NCI-H345 (cell line): ENCODE results near the gene RXRA.
A peak's percentile ranks its signal among the peaks of the same experiment; 100 is the strongest.

Source experiments
- DNase-seq: peaks from one replicate; lab custom pipeline; 2025; lab: John Stamatoyannopoulos, UW

RXRA gene

GRCh38 chr9:134434894-134435506 is 108.7 kb downstream of the RXRA start:
- DNase-seq = peak; percentile 88

- no peak for DNase-seq
These were observed 109.5 kb downstream of the RXRA start for GRCh38 chr9:134435550-134436378.

- no peak for DNase-seq
These were observed 110.1 kb downstream of the RXRA start for GRCh38 chr9:134436379-134436762.

- no peak for DNase-seq
These were observed 110.7 kb downstream of the RXRA start for GRCh38 chr9:134436911-134437310.

- no peak for DNase-seq
These were observed 111.3 kb downstream of the RXRA start for GRCh38 chr9:134437403-134438194.

- no peak for DNase-seq
These were observed 112.0 kb downstream of the RXRA start for GRCh38 chr9:134438195-134438788.

- DNase-seq = no peak
These were observed 113.1 kb downstream of the RXRA start for GRCh38 chr9:134439368-134439784.

- DNase-seq = no peak
These were observed 114.5 kb downstream of the RXRA start for GRCh38 chr9:134440636-134441226.

- DNase-seq = no peak
These were observed 115.2 kb downstream of the RXRA start for GRCh38 chr9:134441227-134442084.

- no peak for DNase-seq
These were observed 115.8 kb downstream of the RXRA start for GRCh38 chr9:134442085-134442474.

- DNase-seq = peak; percentile 19
These were observed 116.4 kb downstream of the RXRA start for GRCh38 chr9:134442486-134443173.

GRCh38 chr9:134443174-134444037 is 117.2 kb downstream of the RXRA start:
- DNase-seq = peak; percentile 81

- no peak for DNase-seq
These were observed 117.7 kb downstream of the RXRA start for GRCh38 chr9:134444038-134444315.

GRCh38 chr9:134445000-134445399 is 118.7 kb downstream of the RXRA start:
- no peak for DNase-seq

GRCh38 chr9:134449180-134449916 is 123.1 kb downstream of the RXRA start:
- DNase-seq = peak; percentile 93

GRCh38 chr9:134451700-134452458 is 125.6 kb downstream of the RXRA start:
- no peak for DNase-seq

- no peak for DNase-seq
These were observed 126.5 kb downstream of the RXRA start for GRCh38 chr9:134452728-134453127.
